Thoracic aorta (tissue), 2 donors: ENCODE results near the gene UNC80. TPM values are rescaled to one million over a fixed set of nuclear protein-coding genes. Genes with fewer than 3 reads are reported as not detected.

Source experiments
- ATAC-seq: fragments of 150-250 bp; one replicate; pipeline ENCODE4 v1.8.0; 2017; ENCODE audit warnings: low read depth; ENCODE audit not compliant: insufficient number of reproducible peaks, low FRiP score
- DNase-seq: peaks from one replicate; pipeline ENCODE4 v3.0.0-alpha.2; 2020; ENCODE audit warnings: low spot score
- H3K27ac ChIP-seq, 2 donors: fragments of 200-600 bp; sonication (generic); 1 replicate in 1 of 2; 2 replicates in 1 of 2; pipeline ENCODE4 v1.5.1; 2016; ENCODE audit warnings: mild to moderate bottlenecking in 2 of 2, moderate library complexity in 2 of 2
- H3K27me3 ChIP-seq: fragments of 200-600 bp; sonication (generic); replicated peaks from 2 replicates; pipeline ENCODE4 v1.6.0; 2016; ENCODE audit warnings: mild to moderate bottlenecking; ENCODE audit not compliant: insufficient read depth
- H3K36me3 ChIP-seq: fragments of 200-600 bp; sonication (generic); one replicate; pipeline ENCODE4 v1.5.1; 2016
- H3K4me1 ChIP-seq, 2 donors: fragments of 200-600 bp; sonication (generic); 1 replicate in 1 of 2; 2 replicates in 1 of 2; pipeline versions ENCODE4 v1.5.1 to v1.6.0; 2016; ENCODE audit warnings: low read depth in 2 of 2, mild to moderate bottlenecking in 1 of 2; ENCODE audit not compliant: control insufficient read depth in 1 of 2
- H3K4me3 ChIP-seq: fragments of 200-600 bp; sonication (generic); 2 replicates; pipeline ENCODE4 v1.5.1; 2016; ENCODE audit warnings: mild to moderate bottlenecking
- H3K9me3 ChIP-seq: fragments of 200-600 bp; sonication (generic); 2 replicates; pipeline ENCODE4 v1.5.1; 2016
- total RNA-seq, 2 donors: library from RNA; depleted of rRNA; stranded (reverse); fragments of >200 nt; gene quantifications; one replicate each; pipeline versions ENCODE4 v1.1.0 to v1.2.3, GENCODE V29; 2016
- TF ChIP-seq, protein P1 (sequence below): fragments of 200-600 bp; sonication (generic); IDR thresholded peaks from one replicate; pipeline ENCODE4 v1.5.1; 2019; ENCODE audit warnings: antibody characterized with exemption

The UNC80 gene
- total RNA-seq, 2 donors from 2014 or later = not detected

DNA sequence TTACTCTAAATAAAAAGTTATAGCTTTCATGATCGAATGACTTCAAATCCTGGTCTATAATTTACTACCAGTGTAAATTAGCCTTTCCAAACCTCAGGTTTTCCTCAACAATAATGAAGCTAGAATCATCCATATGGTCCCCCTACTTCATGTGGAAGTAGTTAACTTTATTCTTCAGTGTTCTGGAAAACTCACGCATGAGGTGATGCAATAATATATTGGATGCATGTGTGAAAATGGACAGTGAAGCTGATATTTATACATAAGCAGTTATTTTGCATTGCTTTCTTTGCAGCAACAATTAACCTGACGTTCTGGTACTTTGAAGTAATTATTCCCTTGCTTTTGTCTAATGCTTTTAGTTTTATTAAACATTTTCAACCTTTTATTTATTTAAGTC is 18.6 kb upstream of the UNC80 start:
- TF ChIP-seq, protein P1, sequence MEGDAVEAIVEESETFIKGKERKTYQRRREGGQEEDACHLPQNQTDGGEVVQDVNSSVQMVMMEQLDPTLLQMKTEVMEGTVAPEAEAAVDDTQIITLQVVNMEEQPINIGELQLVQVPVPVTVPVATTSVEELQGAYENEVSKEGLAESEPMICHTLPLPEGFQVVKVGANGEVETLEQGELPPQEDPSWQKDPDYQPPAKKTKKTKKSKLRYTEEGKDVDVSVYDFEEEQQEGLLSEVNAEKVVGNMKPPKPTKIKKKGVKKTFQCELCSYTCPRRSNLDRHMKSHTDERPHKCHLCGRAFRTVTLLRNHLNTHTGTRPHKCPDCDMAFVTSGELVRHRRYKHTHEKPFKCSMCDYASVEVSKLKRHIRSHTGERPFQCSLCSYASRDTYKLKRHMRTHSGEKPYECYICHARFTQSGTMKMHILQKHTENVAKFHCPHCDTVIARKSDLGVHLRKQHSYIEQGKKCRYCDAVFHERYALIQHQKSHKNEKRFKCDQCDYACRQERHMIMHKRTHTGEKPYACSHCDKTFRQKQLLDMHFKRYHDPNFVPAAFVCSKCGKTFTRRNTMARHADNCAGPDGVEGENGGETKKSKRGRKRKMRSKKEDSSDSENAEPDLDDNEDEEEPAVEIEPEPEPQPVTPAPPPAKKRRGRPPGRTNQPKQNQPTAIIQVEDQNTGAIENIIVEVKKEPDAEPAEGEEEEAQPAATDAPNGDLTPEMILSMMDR = no peak
- no peak for ATAC-seq
- Histone ChIP-seq H3K9me3 (no peaks in the 10 kb centered on the region), H3K4me1 (no peaks in the 10 kb centered on the region), H3K4me3 (no peak overlapping the region), H3K27me3 (no peaks in the 10 kb centered on the region), H3K36me3 (no peaks in the 10 kb centered on the region), H3K27ac (no peak overlapping the region)
- no peak for DNase-seq

DNA sequence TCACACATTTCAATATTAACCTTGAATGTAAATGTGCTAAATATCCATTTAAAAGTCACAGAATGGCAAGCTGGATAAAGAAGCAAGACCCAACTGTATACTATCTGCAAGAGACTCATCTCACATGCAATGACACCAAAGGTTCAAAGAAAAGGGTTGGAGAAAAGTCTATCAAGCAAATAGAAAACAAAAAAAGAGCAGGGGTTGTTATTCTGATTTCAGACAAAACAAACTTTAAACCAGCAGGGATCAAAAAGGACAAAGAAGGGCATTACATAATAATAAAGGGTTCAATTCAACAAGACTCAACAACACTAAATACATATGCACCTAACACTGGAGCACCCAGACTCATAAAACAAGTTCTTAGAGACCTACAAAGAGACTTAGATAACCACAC is 14.5 kb upstream of the UNC80 start:
- TF ChIP-seq, protein P1 = no peak
- Histone ChIP-seq H3K27ac (no peak overlapping the region), H3K4me1 (no peaks in the 10 kb centered on the region), H3K4me3 (no peak overlapping the region), H3K36me3 (no peaks in the 10 kb centered on the region), H3K9me3 (no peaks in the 10 kb centered on the region), H3K27me3 (no peaks in the 10 kb centered on the region)
- DNase-seq = no peak
- no peak for ATAC-seq

DNA sequence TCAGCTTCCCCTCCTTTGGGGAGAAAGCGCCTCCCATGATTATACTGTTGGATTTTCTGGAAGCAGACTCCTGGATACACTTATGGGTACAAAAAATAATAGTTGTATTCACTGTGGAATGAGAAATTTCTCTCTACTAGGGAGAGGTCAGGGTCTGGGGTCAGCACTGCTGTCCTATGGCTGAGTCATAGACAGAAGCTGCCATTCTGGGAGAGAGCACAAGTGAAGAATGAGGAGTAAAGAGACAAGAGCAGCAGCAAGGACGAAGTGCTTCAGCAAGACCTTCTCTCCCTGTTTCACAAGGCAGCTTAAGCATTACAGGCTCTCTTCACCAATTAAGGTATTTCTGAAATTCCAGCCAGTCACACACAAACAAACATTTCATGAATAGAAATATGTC is 10.1 kb upstream of the UNC80 start:
- Histone ChIP-seq H3K4me1 (no peaks in the 10 kb centered on the region), H3K36me3 (no peaks in the 10 kb centered on the region), H3K9me3 (no peaks in the 10 kb centered on the region), H3K27ac (no peak overlapping the region), H3K27me3 (no peaks in the 10 kb centered on the region), H3K4me3 (no peak overlapping the region)
- TF ChIP-seq, protein P1 = no peak
- DNase-seq = no peak
- no peak for ATAC-seq

DNA sequence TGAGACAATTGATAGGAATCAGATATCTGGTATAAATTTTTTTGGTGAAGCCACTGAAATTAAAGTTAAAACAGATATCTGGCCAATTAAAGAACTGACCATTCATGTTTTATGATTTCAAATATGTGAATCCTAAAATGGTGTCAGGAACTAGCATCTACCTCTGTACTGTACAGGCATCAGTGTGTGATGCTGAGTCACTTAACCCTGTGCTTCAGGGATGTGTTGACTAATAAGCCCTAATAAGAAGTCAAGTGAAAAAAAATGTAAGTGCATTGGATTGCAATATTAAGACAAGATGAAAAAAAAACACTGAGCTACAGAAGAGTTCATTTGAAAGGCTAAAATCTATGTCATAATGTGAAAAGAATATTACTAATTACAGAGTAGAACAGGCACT is 9.1 kb upstream of the UNC80 start:
- H3K4me1 ChIP-seq = no peaks in the 10 kb centered on the region
- no peak overlapping the region for H3K4me3 ChIP-seq

DNA sequence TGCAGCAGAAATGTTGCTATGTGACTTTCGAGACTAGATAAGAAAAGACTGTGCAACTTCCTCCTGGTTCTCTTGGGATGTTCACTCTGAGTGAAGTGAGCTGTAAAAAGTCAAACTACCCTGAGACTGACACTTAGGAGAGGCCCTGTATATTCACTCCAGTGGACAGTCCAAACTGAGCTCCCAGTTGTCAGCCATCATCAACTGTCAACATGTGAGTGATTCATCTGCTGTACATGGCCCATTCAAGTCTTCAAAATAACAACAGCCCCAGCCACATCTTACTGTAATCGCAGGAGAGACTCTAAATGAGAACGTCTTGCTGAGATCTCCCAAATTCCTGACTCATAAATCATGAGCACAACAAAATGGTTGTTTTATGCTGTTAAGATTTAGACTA is 8.5 kb upstream of the UNC80 start:
- Histone ChIP-seq H3K27me3 (no peaks in the 10 kb centered on the region), H3K4me1 (no peaks in the 10 kb centered on the region), H3K9me3 (no peaks in the 10 kb centered on the region), H3K27ac (no peak overlapping the region), H3K4me3 (no peak overlapping the region), H3K36me3 (no peaks in the 10 kb centered on the region)
- DNase-seq (no peak), ATAC-seq (no peak)
- TF ChIP-seq, protein P1 = no peak

More for the DNA sequence above, 9.1 kb upstream of the UNC80 start:
- H3K36me3 ChIP-seq = no peaks in the 10 kb centered on the region
- ATAC-seq (no peak), DNase-seq (no peak)
- H3K9me3 ChIP-seq = no peaks in the 10 kb centered on the region
- TF ChIP-seq, protein P1 = no peak
- H3K27me3 ChIP-seq = no peaks in the 10 kb centered on the region
- H3K27ac ChIP-seq = no peak overlapping the region
